HG03097 (cell line): ENCODE measurements around the gene KIAA0825.

ENCODE experiments used
- ATAC-seq: cut with Tn5 transposase; IDR thresholded peaks from one replicate; pipeline ENCODE4 v1.9.1; 2021; ENCODE audit not compliant: unreplicated experiment, low FRiP score

Gene KIAA0825

GRCh38 chr5:94508461-94509148, 109.8 kb downstream of the KIAA0825 start:
- ATAC-seq, result no peak

GRCh38 chr5:94505327-94506068, 112.9 kb downstream of the KIAA0825 start:
- ATAC-seq, result no peak

- no peak for ATAC-seq
Observed at GRCh38 chr5:94503677-94504076, 114.7 kb downstream of the KIAA0825 start.

GRCh38 chr5:94501365-94501764, 117.0 kb downstream of the KIAA0825 start:
- no peak for ATAC-seq

- ATAC-seq, result no peak
Observed at GRCh38 chr5:94499806-94500205, 118.6 kb downstream of the KIAA0825 start.

GRCh38 chr5:94498199-94498598, 120.2 kb downstream of the KIAA0825 start:
- no peak for ATAC-seq

- ATAC-seq, result no peak
Observed at GRCh38 chr5:94485067-94485466, 133.3 kb downstream of the KIAA0825 start.

GRCh38 chr5:94481059-94481458, 137.3 kb downstream of the KIAA0825 start:
- no peak for ATAC-seq

GRCh38 chr5:94480486-94480885, 137.9 kb downstream of the KIAA0825 start:
- ATAC-seq, result no peak

GRCh38 chr5:94473936-94474335, 144.5 kb downstream of the KIAA0825 start:
- ATAC-seq, result no peak

- no peak for ATAC-seq
Observed at GRCh38 chr5:94471521-94471920, 146.9 kb downstream of the KIAA0825 start.

GRCh38 chr5:94470802-94471201, 147.6 kb downstream of the KIAA0825 start:
- ATAC-seq, result no peak

GRCh38 chr5:94469894-94470329, 148.5 kb downstream of the KIAA0825 start:
- no peak for ATAC-seq

- ATAC-seq, result no peak
Observed at GRCh38 chr5:94467954-94468930, 150.2 kb downstream of the KIAA0825 start.

GRCh38 chr5:94467346-94467953, 151.0 kb downstream of the KIAA0825 start:
- ATAC-seq, result no peak

GRCh38 chr5:94463739-94464138, 154.7 kb downstream of the KIAA0825 start:
- no peak for ATAC-seq

GRCh38 chr5:94461131-94461530, 157.3 kb downstream of the KIAA0825 start:
- no peak for ATAC-seq

- no peak for ATAC-seq
Observed at GRCh38 chr5:94459915-94460314, 158.5 kb downstream of the KIAA0825 start.

GRCh38 chr5:94457788-94458187, 160.6 kb downstream of the KIAA0825 start:
- no peak for ATAC-seq

- no peak for ATAC-seq
Observed at GRCh38 chr5:94445726-94446125, 172.7 kb downstream of the KIAA0825 start.
